ENCODE data around the gene UST.
"Not testable (repeated sequence)": the region's sequence is repeated elsewhere in the genome, so short reads cannot be mapped to it uniquely, and the experiment has no call there.

Gene UST

GRCh38 chr6:148836751-148837150, 89.9 kb downstream of the UST start:
- no peak for DNase-seq (ENCODE audit: low spot score)

- no peak for DNase-seq (ENCODE audit: low spot score)
Observed at GRCh38 chr6:148837941-148838340, 91.1 kb downstream of the UST start.

GRCh38 chr6:148839044-148839443, 92.2 kb downstream of the UST start:
- DNase-seq (ENCODE audit: low spot score): no peak

- no peak for DNase-seq (ENCODE audit: low spot score)
Observed at GRCh38 chr6:148840256-148840655, 93.4 kb downstream of the UST start.

GRCh38 chr6:148842296-148843019, 95.6 kb downstream of the UST start:
- no peak for DNase-seq (ENCODE audit: low spot score)

- no peak for DNase-seq (ENCODE audit: low spot score)
Observed at GRCh38 chr6:148845464-148845863, 98.6 kb downstream of the UST start.

GRCh38 chr6:148846778-148847761, 100.2 kb downstream of the UST start:
- DNase-seq (ENCODE audit: low spot score): no peak

GRCh38 chr6:148848915-148849314, 102.1 kb downstream of the UST start:
- DNase-seq (ENCODE audit: low spot score): no peak

GRCh38 chr6:148849449-148849848, 102.6 kb downstream of the UST start:
- not testable (repeated sequence) for DNase-seq (ENCODE audit: low spot score)

- no peak for DNase-seq (ENCODE audit: low spot score)
Observed at GRCh38 chr6:148850964-148851363, 104.1 kb downstream of the UST start.

- DNase-seq (ENCODE audit: low spot score): no peak
Observed at GRCh38 chr6:148851683-148852556, 105.1 kb downstream of the UST start.

- no peak for DNase-seq (ENCODE audit: low spot score)
Observed at GRCh38 chr6:148852688-148853087, 105.9 kb downstream of the UST start.

- DNase-seq (ENCODE audit: low spot score): not testable (repeated sequence)
Observed at GRCh38 chr6:148853113-148853512, 106.3 kb downstream of the UST start.

- DNase-seq (ENCODE audit: low spot score): no peak
Observed at GRCh38 chr6:148854096-148854495, 107.3 kb downstream of the UST start.

GRCh38 chr6:148854992-148855391, 108.2 kb downstream of the UST start:
- DNase-seq (ENCODE audit: low spot score): no peak

GRCh38 chr6:148855744-148856143, 108.9 kb downstream of the UST start:
- DNase-seq (ENCODE audit: low spot score): no peak

GRCh38 chr6:148857798-148858390, 111.1 kb downstream of the UST start:
- no peak for DNase-seq (ENCODE audit: low spot score)

- not testable (repeated sequence) for DNase-seq (ENCODE audit: low spot score)
Observed at GRCh38 chr6:148864132-148864531, 117.3 kb downstream of the UST start.

- no peak for DNase-seq (ENCODE audit: low spot score)
Observed at GRCh38 chr6:148864941-148865340, 118.1 kb downstream of the UST start.

GRCh38 chr6:148866657-148867268, 119.9 kb downstream of the UST start:
- DNase-seq (ENCODE audit: low spot score): no peak

GRCh38 chr6:148867862-148868261, 121.0 kb downstream of the UST start:
- DNase-seq (ENCODE audit: low spot score): no peak

All from COLO829 (cell line).